GM19043 (cell line): ENCODE results near the gene ILF2.

Experiments used
- ATAC-seq: cut with Tn5 transposase; IDR thresholded peaks from one replicate; pipeline ENCODE4 v1.9.1; 2021; ENCODE audit warnings: low read depth; ENCODE audit not compliant: unreplicated experiment

The ILF2 gene

GRCh38 chr1:153629971-153630370 is 40.8 kb downstream of the ILF2 start:
- ATAC-seq: no peak

DNA sequence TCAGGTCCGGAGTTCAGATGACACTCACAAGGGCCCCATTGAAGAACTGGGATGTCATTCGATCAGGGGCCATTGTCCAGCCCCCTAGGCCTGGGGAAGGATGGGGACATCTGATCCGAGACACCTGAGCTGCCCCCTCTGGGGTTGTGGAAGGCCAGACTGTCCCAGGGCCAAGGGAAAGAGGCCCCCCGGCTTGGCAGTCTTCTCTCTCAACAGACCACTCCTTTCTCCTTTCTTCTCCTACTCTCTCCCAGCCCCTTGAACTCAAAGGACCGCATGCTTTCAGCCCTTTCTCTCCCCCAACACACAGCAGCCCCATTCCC is 41.5 kb downstream of the ILF2 start:
- no peak for ATAC-seq

DNA sequence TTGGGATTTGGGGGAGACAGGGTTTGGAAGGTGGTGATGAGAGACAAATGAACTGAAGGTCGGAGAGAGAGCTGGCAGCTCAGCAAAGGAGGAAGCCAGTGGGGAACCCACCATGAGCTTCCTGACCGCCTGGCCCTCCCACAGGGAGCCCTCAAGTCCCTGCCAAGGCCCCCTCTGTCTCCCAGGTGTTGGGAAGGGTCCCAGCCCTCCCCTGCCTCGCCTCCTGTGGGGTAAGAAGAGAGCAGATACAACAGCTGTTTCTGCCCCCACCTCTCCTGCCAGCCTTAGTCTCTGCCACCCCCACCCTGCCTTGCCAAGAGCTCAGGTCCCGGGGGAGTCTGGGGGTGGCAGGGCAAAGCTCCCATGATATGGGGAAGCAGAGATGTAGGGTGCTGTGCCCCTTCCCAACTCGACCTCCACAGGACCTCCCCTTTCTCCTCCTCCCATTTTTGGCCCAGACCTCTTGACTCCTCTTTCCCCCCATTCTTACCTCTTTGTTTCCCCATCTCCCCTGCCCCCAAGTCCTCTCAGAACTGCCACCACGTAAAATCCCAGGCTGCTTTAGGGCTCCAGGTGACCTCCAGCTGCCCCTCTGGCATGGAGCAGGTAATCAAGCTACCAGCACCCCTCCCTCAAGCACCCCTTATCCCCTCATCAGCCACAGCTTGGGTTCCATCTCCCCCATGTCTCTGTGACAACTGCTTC is 42.0 kb downstream of the ILF2 start:
- ATAC-seq: no peak

GRCh38 chr1:153627715-153628626 is 42.8 kb downstream of the ILF2 start, which contains the start of gene S100A1:
TSS of gene S100A1 (plus strand) at chr1:153628434. CDS start at chr1:153630522, 2,088 bp downstream.
- no peak for ATAC-seq

GRCh38 chr1:153626904-153627714 is 43.7 kb downstream of the ILF2 start, which contains the start of gene S100A13:
TSS of gene S100A13 (minus strand) at chr1:153627505. CDS start at chr1:153626472, 1,033 bp downstream.
- no peak for ATAC-seq

- ATAC-seq: no peak
These were observed 44.3 kb downstream of the ILF2 start for GRCh38 chr1:153626477-153626903.

DNA sequence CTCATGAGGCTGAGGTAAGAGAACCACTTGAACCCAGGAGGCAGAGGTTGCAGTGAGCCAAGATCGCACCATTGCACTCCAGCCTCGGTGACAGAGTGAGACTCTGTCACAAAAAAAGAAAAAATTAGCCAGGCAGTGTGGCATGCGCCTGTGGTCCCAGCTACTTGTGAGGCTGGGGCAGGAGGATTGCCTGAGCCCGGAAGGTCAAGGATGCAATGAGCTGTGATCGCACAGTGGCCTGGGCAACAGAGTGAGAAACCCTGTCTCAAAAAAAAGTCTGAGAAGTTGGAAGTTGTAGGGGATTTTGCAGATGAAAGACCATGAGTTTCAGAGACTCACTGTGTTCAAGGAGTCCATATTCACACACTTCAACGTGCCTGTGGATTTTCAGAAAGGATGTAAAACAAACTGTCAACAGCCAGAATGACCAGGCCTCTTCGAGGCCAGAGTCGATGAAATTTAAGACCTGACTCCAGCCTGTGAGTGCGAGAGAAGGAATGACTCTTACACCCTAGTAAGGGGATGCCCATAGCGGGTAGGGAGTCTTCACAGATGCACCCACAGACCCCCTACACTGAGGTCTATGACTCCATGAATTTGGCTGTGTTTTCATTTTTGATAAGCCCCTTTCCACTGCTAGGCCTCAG is 45.7 kb downstream of the ILF2 start:
- no peak for ATAC-seq

- ATAC-seq: no peak
These were observed 47.7 kb downstream of the ILF2 start for GRCh38 chr1:153623101-153623500.

- no peak for ATAC-seq
These were observed 51.6 kb downstream of the ILF2 start for GRCh38 chr1:153619171-153619570.

GRCh38 chr1:153617663-153618062 is 53.1 kb downstream of the ILF2 start:
- ATAC-seq: no peak

DNA sequence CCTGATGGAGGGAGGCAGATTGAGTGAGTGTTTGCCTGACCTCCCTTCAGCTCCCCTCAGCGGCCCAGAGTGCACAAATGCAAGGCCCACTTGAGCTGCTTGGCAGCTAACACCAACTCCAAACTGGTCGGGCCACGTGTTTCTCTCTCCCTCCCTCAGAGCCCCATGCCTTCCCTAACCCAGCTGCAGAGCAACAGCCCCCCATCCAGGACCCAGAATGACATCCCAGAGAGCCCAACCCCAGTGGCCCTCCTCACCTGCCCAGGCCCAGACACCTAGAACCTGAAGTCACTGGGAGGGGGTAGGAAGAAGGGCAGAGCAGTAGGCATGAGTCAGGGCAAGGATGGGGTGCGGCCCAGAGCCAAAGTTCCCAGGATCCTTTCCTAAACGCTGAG is 53.9 kb downstream of the ILF2 start:
- no peak for ATAC-seq

- no peak for ATAC-seq
These were observed 54.5 kb downstream of the ILF2 start, which contains the start of gene S100A14 for GRCh38 chr1:153616144-153616916. TSS of gene S100A14 (minus strand) at chr1:153616325. CDS start at chr1:153615858, 467 bp downstream.

DNA sequence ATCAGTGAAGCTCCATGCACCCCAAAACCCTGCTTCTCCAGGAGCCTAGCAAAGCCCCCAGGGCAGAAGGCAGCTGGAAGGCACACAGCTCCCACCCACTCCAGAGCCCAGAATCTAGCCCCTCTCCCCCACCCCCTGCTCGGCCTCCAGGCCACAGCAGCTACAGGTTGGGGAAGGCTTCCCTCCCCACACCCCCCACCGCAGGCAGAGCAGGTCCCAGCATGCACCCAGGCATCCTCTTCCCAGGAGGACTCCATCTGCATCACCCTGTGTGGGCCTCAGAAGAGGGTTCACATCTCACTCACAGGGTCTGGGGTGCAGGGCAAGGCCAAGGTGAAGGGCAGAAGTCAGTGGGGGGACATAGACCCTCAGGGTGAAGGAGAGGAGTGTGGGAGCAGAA is 55.4 kb downstream of the ILF2 start:
- no peak for ATAC-seq

DNA sequence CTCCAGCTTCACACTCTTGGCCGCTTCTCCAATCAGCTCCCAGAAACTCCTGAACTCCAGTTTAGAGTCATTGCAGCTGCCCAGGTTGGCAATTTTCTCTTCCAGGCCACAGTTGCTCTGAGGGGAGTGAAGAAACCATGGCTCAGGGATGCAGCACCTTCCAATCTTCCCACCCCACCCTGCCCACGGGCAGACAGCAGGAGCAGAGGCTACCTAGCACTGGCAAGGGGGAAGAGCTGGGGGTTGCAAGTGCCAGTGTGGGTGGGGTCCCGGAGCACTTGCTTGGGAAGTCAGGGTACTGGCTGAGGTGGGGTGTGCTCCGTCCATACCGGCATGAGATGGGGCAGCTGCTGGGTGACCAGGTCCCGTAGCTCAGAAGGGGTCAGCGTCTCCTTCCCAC is 55.9 kb downstream of the ILF2 start:
- ATAC-seq: no peak

DNA sequence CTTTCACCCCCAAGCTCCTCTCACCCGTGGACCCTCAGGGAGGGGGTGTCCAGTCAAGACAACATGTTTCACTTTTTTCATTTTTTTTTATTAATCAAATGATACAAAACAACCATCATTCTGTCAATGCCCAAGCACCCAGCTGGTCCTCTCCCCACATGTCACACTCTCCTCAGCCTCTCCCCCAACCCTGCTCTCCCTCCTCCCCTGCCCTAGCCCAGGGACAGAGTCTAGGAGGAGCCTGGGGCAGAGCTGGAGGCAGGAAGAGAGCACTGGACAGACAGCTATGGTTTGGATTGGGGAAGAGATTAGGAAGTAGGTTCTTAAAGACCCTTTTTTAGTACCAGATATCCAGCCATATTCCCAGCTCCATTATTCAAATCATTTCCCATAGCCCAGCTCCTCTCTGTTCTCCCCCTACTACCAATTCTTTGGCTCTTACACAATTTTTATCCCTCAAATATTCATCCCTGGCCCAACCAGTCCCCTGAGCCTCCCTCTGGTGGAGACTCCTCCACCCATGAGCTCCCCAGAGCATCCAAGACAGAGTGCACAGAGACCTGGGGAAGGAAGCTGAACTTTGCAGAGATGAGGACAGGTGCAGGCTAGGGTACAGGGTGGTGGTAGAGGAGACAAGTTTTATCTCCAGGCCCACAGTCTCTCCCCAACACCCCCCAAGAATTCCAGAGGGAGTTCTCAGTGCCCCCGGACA is 56.4 kb downstream of the ILF2 start:
- no peak for ATAC-seq

DNA sequence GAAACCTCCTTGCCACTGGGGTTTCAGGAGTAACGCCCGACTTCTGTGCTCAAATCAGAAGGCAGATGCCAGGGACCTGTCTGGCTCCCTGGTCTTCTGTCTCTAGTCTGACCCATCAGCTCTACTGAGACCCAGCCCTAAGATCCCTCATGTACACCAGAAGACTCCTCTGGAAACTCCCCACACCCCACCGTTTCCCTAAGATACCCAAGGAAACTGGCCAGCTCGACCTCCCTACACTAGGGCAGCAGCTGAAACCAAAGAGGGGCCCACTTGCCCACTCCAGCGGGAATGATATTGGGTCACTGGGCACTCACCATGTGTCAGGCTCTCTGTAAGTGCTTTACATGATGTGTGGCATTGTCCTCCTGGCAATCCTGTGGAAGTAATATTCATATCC is 57.4 kb downstream of the ILF2 start:
- no peak for ATAC-seq

DNA sequence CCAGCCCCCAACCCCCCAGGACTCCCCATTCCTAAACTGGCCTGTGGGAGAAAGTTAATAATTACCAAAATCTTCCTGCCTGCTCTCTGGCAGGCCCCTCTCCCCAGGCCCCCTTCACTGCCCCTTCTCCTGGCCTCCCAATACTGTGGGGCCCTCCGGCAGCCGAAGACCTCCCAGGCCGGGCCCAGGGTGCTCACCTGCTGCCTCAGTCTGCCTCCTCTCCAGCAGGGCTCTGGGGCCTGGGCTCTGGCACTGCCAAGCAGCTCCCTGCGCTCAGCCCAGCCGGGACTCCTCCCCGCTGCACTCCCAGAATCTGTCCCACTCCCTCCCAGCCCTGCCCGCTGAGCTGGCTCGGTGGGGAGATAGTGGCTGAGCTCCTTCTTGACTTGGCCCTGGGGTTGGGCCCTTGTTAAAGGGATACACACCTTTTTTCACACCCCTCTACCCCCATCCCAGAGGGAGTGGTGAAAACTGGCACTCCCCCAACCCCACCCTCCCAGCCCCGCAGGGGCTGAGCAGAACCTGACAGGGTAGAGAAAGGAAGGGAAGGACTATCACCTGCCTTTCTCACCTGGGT is 58.0 kb downstream of the ILF2 start, which contains the start of gene S100A16:
Gene S100A16 (minus strand): TSS at position 383 of the 577 bp plus-strand sequence. CDS start 4,986 bp downstream, outside the sequence.
- no peak for ATAC-seq

GRCh38 chr1:153612111-153612754 is 58.6 kb downstream of the ILF2 start:
- no peak for ATAC-seq
